Common myeloid progenitor, CD34-positive (primary cell): ENCODE results near the gene ATP8B4.

ENCODE experiments used
- CTCF ChIA-PET: fragments of 350-600 bp; sonication (Branson Sonifier 250); formaldehyde crosslinking; loops from one replicate; lab custom pipeline; 2021; ENCODE audit warnings: antibody characterized with exemption; lab: Charles Lee
- POLR2A ChIA-PET: fragments of 350-600 bp; sonication (Branson Sonifier 250); formaldehyde crosslinking; loops from one replicate; lab custom pipeline; 2021; ENCODE audit warnings: antibody characterized with exemption; lab: Charles Lee
- DNase-seq, 3 donors: peaks; one replicate each; pipeline versions ENCODE4 v3.0.0 to v3.0.0-alpha.2; 2013
- H3K27ac ChIP-seq, 2 experiments: 1 replicate in 1 of 2; 2 replicates in 1 of 2; pipeline ENCODE4 v1.7.0; 2013; ENCODE audit warnings: inconsistent platforms in 2 of 2, low read length in 2 of 2, mild to moderate bottlenecking in 2 of 2, low read depth in 1 of 2, moderate library complexity in 1 of 2; ENCODE audit not compliant: severe bottlenecking in 2 of 2, insufficient read depth in 1 of 2, poor library complexity in 1 of 2
- H3K27me3 ChIP-seq, 5 experiments: replicated peaks in 2 of 5; 1 replicate in 3 of 5; 2 replicates in 2 of 5; pipeline versions ENCODE4 v1.6.1 to v1.7.0; 2013; ENCODE audit warnings: low read length in 4 of 5, mild to moderate bottlenecking in 2 of 5, moderate library complexity in 2 of 5, inconsistent platforms in 1 of 5; ENCODE audit not compliant: insufficient read depth in 5 of 5, control insufficient read depth in 4 of 5
- H3K36me3 ChIP-seq, 4 experiments: 1 replicate in 2 of 4; 2 replicates in 2 of 4; pipeline versions ENCODE4 v1.6.1 to v1.7.0; 2013; ENCODE audit warnings: low read length in 3 of 4, control low read depth in 1 of 4, mild to moderate bottlenecking in 1 of 4; ENCODE audit not compliant: control insufficient read depth in 4 of 4, insufficient read depth in 4 of 4
- H3K4me1 ChIP-seq, 4 experiments: 1 replicate in 3 of 4; 2 replicates in 1 of 4; pipeline versions ENCODE4 v1.6.1 to v1.7.1; 2013; ENCODE audit warnings: low read length in 3 of 4, mild to moderate bottlenecking in 3 of 4, control low read depth in 1 of 4, inconsistent platforms in 1 of 4, moderate library complexity in 1 of 4; ENCODE audit not compliant: control insufficient read depth in 4 of 4, insufficient read depth in 4 of 4; ENCODE audit errors: control extremely low read depth in 1 of 4
- H3K4me3 ChIP-seq, 7 experiments: 1 replicate in 4 of 7; 2 replicates in 3 of 7; pipeline versions ENCODE4 v1.5.1 to v1.7.0; 2013; ENCODE audit warnings: mild to moderate bottlenecking in 7 of 7, low read length in 6 of 7, moderate library complexity in 6 of 7, inconsistent platforms in 2 of 7, low read depth in 2 of 7, control low read depth in 1 of 7; ENCODE audit not compliant: insufficient read depth in 4 of 7, control insufficient read depth in 1 of 7; ENCODE audit errors: extremely low read depth in 1 of 7
- H3K9me3 ChIP-seq, 5 experiments: 1 replicate in 4 of 5; 2 replicates in 1 of 5; pipeline versions ENCODE4 v1.6.1 to v1.7.1; 2013; ENCODE audit warnings: low read length in 4 of 5, mild to moderate bottlenecking in 2 of 5, inconsistent platforms in 1 of 5, low read depth in 1 of 5, moderate library complexity in 1 of 5; ENCODE audit not compliant: control insufficient read depth in 4 of 5, insufficient read depth in 2 of 5; ENCODE audit errors: control extremely low read depth in 1 of 5
- WGBS: methylation state at CpG from one replicate; pipeline ENCODE4 v1.1.5; 2013; ENCODE audit not compliant: insufficient coverage; 5-methylcytosine and 5-hydroxymethylcytosine counted together

Gene ATP8B4

GRCh38 chr15:49901996-49902684 lies 216.9 kb downstream of the ATP8B4 start:
- H3K36me3 ChIP-seq: peaks cover 14 to 94% (median 52%) of the 10 kb centered on the region in 4 experiments
- H3K27me3 ChIP-seq: no peaks in the 10 kb centered on the region
- peaks cover 0 to 2% (median 0%) of the 10 kb centered on the region in 4 experiments for H3K4me1 ChIP-seq
- H3K9me3 ChIP-seq: no peaks in the 10 kb centered on the region
- 90% methylated on average over 1 of the region's 2 CpGs for WGBS
- CTCF ChIA-PET: interaction anchor here (1.0 to 1.9 kb wide), 4 partner anchors 9 to 667 kb away, joined by 3 to 11 read pairs (median 5); no protein-coding TSS in a partner anchor
- peak in 2 of 3 donors; percentile 21 to 27 for DNase-seq
- POLR2A ChIA-PET: no interaction called here
- H3K27ac ChIP-seq: no peak overlapping the region
- no peak overlapping the region for H3K4me3 ChIP-seq

- Histone ChIP-seq H3K27me3 (no peaks in the 10 kb centered on the region), H3K4me3 (no peak overlapping the region), H3K27ac (no peak overlapping the region), H3K4me1 (peaks cover 0 to 2% (median 0%) of the 10 kb centered on the region in 4 experiments), H3K36me3 (peaks cover 13 to 94% (median 53%) of the 10 kb centered on the region in 4 experiments), H3K9me3 (no peaks in the 10 kb centered on the region)
- DNase-seq: no peak
- POLR2A ChIA-PET: no interaction called here
- CTCF ChIA-PET: interaction anchor here (0.6 to 1.9 kb wide), 4 partner anchors 8 to 666 kb away, joined by 3 to 11 read pairs (median 5); no protein-coding TSS in a partner anchor
- no CpG with 5 or more reads among the region's 1 CpG for WGBS
These were observed 217.7 kb downstream of the ATP8B4 start for GRCh38 chr15:49901321-49901720.

- Histone ChIP-seq H3K36me3 (peaks cover 14 to 94% (median 55%) of the 10 kb centered on the region in 4 experiments), H3K27ac (no peak overlapping the region), H3K4me1 (peaks cover 0 to 2% (median 0%) of the 10 kb centered on the region in 4 experiments), H3K27me3 (no peaks in the 10 kb centered on the region), H3K9me3 (no peaks in the 10 kb centered on the region), H3K4me3 (no peak overlapping the region)
- no peak for DNase-seq
- CTCF ChIA-PET: interaction anchor here (1.3 to 1.9 kb wide), 2 partner anchors 16 to 665 kb away, joined by 6 to 11 read pairs; no protein-coding TSS in a partner anchor
- no CpG with 5 or more reads among the region's 1 CpG for WGBS
- POLR2A ChIA-PET: no interaction called here
These were observed 218.2 kb downstream of the ATP8B4 start for GRCh38 chr15:49900903-49901235.

- ChIA-PET CTCF (interaction anchor here (0.8 to 0.9 kb wide), 2 partner anchors 9 to 228 kb away, joined by 3 read pairs; no protein-coding TSS in a partner anchor), POLR2A (no interaction called here)
- no CpG with 5 or more reads among the region's 5 CpGs for WGBS
- DNase-seq: no peak
- no peak overlapping the region for H3K27ac ChIP-seq
- H3K4me3 ChIP-seq: no peak overlapping the region
- H3K4me1 ChIP-seq: peaks cover 0 to 2% (median 0%) of the 10 kb centered on the region in 4 experiments
- H3K36me3 ChIP-seq: peaks cover 18 to 94% (median 59%) of the 10 kb centered on the region in 4 experiments
- H3K27me3 ChIP-seq: no peaks in the 10 kb centered on the region
- no peaks in the 10 kb centered on the region for H3K9me3 ChIP-seq
These were observed 218.8 kb downstream of the ATP8B4 start for GRCh38 chr15:49900006-49900902.

GRCh38 chr15:49898575-49899283 lies 220.3 kb downstream of the ATP8B4 start:
- H3K36me3 ChIP-seq: peaks cover 20 to 95% (median 63%) of the 10 kb centered on the region in 4 experiments
- ChIA-PET CTCF (interaction anchor here (0.5 kb wide), 1 partner anchor 275 kb away, joined by 3 read pairs; no protein-coding TSS in a partner anchor), POLR2A (no interaction called here)
- H3K4me3 ChIP-seq: no peak overlapping the region
- 100% methylated on average over 2 of the region's 2 CpGs for WGBS
- DNase-seq: no peak
- peaks cover 0 to 2% (median 0%) of the 10 kb centered on the region in 4 experiments for H3K4me1 ChIP-seq
- no peak overlapping the region for H3K27ac ChIP-seq
- H3K9me3 ChIP-seq: no peaks in the 10 kb centered on the region
- H3K27me3 ChIP-seq: no peaks in the 10 kb centered on the region

- Histone ChIP-seq H3K36me3 (peaks cover 17 to 97% (median 63%) of the 10 kb centered on the region in 4 experiments), H3K4me1 (peaks cover 0 to 2% (median 0%) of the 10 kb centered on the region in 4 experiments), H3K27me3 (no peaks in the 10 kb centered on the region), H3K27ac (no peak overlapping the region), H3K9me3 (no peaks in the 10 kb centered on the region), H3K4me3 (no peak overlapping the region)
- ChIA-PET CTCF (no interaction called here), POLR2A (no interaction called here)
- no peak for DNase-seq
These were observed 220.9 kb downstream of the ATP8B4 start for GRCh38 chr15:49898097-49898496.
